Natural killer cell (primary cell): Measurements from ENCODE around the gene HSDL2. TPM values are rescaled to one million over a fixed set of nuclear protein-coding genes. Genes with fewer than 3 reads are reported as not detected.

Experiments
- ATAC-seq, 3 donors: fragments of 150-1000 bp in 2 of 3; fragments of 200-7000 bp in 1 of 3; cut with Tn5 transposase; 1 replicate in 1 of 3; 2 replicates in 2 of 3; pipeline ENCODE4 v1.10.0; 2021; ENCODE audit warnings: mild to moderate bottlenecking in 2 of 3, moderate library complexity in 2 of 3
- DNase-seq, 2 donors: peaks; one replicate each; pipeline versions ENCODE4 v3.0.0 to v3.0.0-alpha.2; 2013 to 2021; ENCODE audit warnings: mixed read lengths in 1 of 2
- H3K27ac ChIP-seq: one replicate; pipeline ENCODE4 v1.5.1; 2013; ENCODE audit warnings: mild to moderate bottlenecking, low read length
- H3K27me3 ChIP-seq: one replicate; pipeline ENCODE4 v1.6.1; 2013; ENCODE audit warnings: low read length; ENCODE audit not compliant: control insufficient read depth, insufficient read depth
- H3K36me3 ChIP-seq: one replicate; pipeline ENCODE4 v1.6.1; 2013; ENCODE audit warnings: low read length; ENCODE audit not compliant: control insufficient read depth, insufficient read depth
- H3K4me1 ChIP-seq: one replicate; pipeline ENCODE4 v1.6.1; 2013; ENCODE audit warnings: low read length; ENCODE audit not compliant: control insufficient read depth, insufficient read depth
- H3K4me3 ChIP-seq: one replicate; pipeline ENCODE4 v1.5.1; 2013; ENCODE audit warnings: low read length
- H3K9me3 ChIP-seq: one replicate; pipeline ENCODE4 v1.6.1; 2013; ENCODE audit warnings: low read length; ENCODE audit not compliant: control insufficient read depth, insufficient read depth
- H3K27ac Mint-ChIP-seq, 2 donors: one replicate each; pipeline ENCODE4 v1.8.0; 2022; ENCODE audit warnings: mild to moderate bottlenecking in 2 of 2, mixed read lengths in 2 of 2, moderate library complexity in 1 of 2
- H3K27me3 Mint-ChIP-seq, 2 donors: one replicate each; pipeline ENCODE4 v1.8.0; 2022; ENCODE audit warnings: low read depth in 2 of 2, mixed read lengths in 2 of 2
- H3K36me3 Mint-ChIP-seq: one replicate; pipeline ENCODE4 v1.8.0; 2022; ENCODE audit warnings: mixed read lengths
- H3K4me1 Mint-ChIP-seq, 2 donors: one replicate each; pipeline ENCODE4 v1.8.0; 2022; ENCODE audit warnings: mixed read lengths in 2 of 2
- H3K4me3 Mint-ChIP-seq: one replicate; pipeline ENCODE4 v1.8.0; 2022; ENCODE audit warnings: mild to moderate bottlenecking, moderate library complexity, mixed read lengths
- H3K9me3 Mint-ChIP-seq, 2 donors: one replicate each; pipeline ENCODE4 v1.8.0; 2022; ENCODE audit warnings: mixed read lengths in 2 of 2
- CTCF ChIP-seq: fragments of 200-600 bp; IDR thresholded peaks from one replicate; pipeline ENCODE4 v1.8.0; 2022; ENCODE audit warnings: antibody characterized with exemption
- WGBS: methylation state at CpG from one replicate; pipeline ENCODE4 v1.1.7; 2013; ENCODE audit warnings: missing lambda C conversion rate; ENCODE audit not compliant: insufficient coverage; 5-methylcytosine and 5-hydroxymethylcytosine counted together
- intact Hi-C: fragments of 100-400 bp; cut with micrococcal nuclease; formaldehyde crosslinking; loops from one replicate; pipeline ENCODE4 v1.14.2; 2022
- total RNA-seq, 4 donors: library from RNA; stranded (reverse); fragments of 120-200 nt in 1 of 4; gene quantifications; one replicate each; pipeline versions ENCODE4 v1.2.3 to v1.2.4, GENCODE V29; 2013 to 2022

Gene HSDL2
- total RNA-seq, 3 donors from 2014 or later (not counting 1 experiment from before 2014, with no cell fraction given): 7.9 to 18.3 (median 8.6) TPM

DNA sequence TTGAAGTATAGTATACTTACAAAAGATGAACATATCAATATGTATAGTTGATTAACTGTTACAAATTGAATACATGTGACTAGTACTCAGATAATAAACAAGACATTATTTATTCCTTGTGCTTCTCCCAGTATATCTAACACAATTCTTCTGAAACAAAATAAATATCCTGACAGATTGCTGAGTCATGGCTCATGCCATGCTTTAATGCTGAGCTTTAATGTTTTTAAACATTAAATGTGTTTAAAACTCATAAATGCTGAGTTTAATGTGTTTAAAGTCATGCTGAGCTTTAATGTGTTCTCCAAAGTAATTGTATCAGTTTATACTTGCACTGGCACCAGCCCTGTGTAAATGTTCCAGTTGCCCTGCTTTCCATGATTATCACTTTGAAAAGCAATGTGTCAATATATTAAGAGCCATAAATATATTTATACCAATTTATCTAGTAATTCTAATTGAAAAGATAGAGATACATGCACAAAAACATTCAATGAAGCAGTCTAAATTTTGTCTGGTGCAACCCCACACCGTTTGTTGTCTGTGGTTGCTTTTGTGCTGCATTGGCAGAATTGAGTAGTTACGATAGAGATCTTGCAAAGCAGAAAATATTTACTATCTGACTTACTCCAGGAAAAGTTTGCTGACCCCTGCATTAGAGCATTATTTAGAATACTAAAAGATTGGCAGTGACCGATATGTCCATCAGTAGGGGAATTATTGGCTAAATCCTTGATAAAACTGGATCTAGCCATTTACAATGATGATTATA is 122.5 kb downstream of the HSDL2 start:
- Histone ChIP-seq H3K27ac (no peak overlapping the region), H3K4me1 (no peaks in the 10 kb centered on the region), H3K36me3 (no peaks in the 10 kb centered on the region), H3K9me3 (no peaks in the 10 kb centered on the region), H3K27me3 (no peaks in the 10 kb centered on the region), H3K4me3 (no peak overlapping the region)
- ATAC-seq (no peak), DNase-seq (no peak)
- no peak overlapping the region for H3K4me3 Mint-ChIP-seq
- no peaks in the 10 kb centered on the region for H3K27me3 Mint-ChIP-seq
- no peaks in the 10 kb centered on the region for H3K36me3 Mint-ChIP-seq
- intact Hi-C loops: no loop called here
- H3K9me3 Mint-ChIP-seq: no peaks in the 10 kb centered on the region
- TF ChIP-seq CTCF: no peak
- H3K4me1 Mint-ChIP-seq: no peaks in the 10 kb centered on the region
- 74% methylated on average over 2 of the region's 3 CpGs for WGBS
- no peak overlapping the region for H3K27ac Mint-ChIP-seq

DNA sequence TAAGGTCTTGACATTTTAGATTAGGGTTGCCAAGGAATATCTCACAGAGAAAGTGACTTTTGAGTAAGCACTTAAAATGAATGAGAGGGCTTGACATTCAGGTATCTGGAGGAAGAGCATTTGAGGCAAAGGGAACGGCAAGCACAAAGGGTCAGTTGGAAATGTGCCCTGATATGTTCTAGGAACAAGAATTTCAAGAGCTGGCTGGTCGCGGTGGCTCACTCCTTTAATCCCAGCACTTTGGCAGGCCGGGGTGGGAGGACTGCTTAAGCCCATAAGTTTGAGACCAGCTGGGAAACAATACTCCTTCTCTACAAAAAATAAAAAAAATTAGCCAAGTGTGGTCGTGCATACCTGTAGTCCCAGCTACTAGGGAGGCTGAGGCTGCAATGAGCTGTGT is 123.3 kb downstream of the HSDL2 start:
- H3K4me1 ChIP-seq: no peaks in the 10 kb centered on the region
- H3K36me3 ChIP-seq: no peaks in the 10 kb centered on the region
- no peak overlapping the region for H3K27ac ChIP-seq
- H3K4me1 Mint-ChIP-seq: no peaks in the 10 kb centered on the region
- no peak for ATAC-seq
- no peaks in the 10 kb centered on the region for H3K9me3 Mint-ChIP-seq
- H3K9me3 ChIP-seq: no peaks in the 10 kb centered on the region
- WGBS: 97% methylated on average over 5 of the region's 5 CpGs
- intact Hi-C loops: no loop called here
- no peak overlapping the region for H3K4me3 Mint-ChIP-seq
- no peaks in the 10 kb centered on the region for H3K27me3 Mint-ChIP-seq
- DNase-seq: no peak
- no peaks in the 10 kb centered on the region for H3K36me3 Mint-ChIP-seq
- no peak for TF ChIP-seq CTCF
- H3K4me3 ChIP-seq: no peak overlapping the region
- H3K27me3 ChIP-seq: no peaks in the 10 kb centered on the region
- H3K27ac Mint-ChIP-seq: no peak overlapping the region

GRCh38 chr9:112505086-112505485 is 125.2 kb downstream of the HSDL2 start:
- 92% methylated on average over 4 of the region's 4 CpGs for WGBS
- intact Hi-C loops: no loop called here
- ATAC-seq (no peak), DNase-seq (no peak)
- Histone ChIP-seq H3K36me3 (no peaks in the 10 kb centered on the region), H3K4me1 (no peaks in the 10 kb centered on the region), H3K4me3 (no peak overlapping the region), H3K27me3 (no peaks in the 10 kb centered on the region), H3K9me3 (no peaks in the 10 kb centered on the region), H3K27ac (no peak overlapping the region)
- Mint-ChIP-seq H3K27me3 (no peaks in the 10 kb centered on the region), H3K4me1 (no peaks in the 10 kb centered on the region), H3K36me3 (no peaks in the 10 kb centered on the region), H3K9me3 (no peaks in the 10 kb centered on the region), H3K4me3 (no peak overlapping the region), H3K27ac (no peak overlapping the region)
- TF ChIP-seq CTCF: no peak

GRCh38 chr9:112505607-112506006 is 125.7 kb downstream of the HSDL2 start:
- no peaks in the 10 kb centered on the region for H3K36me3 ChIP-seq
- Mint-ChIP-seq H3K4me1 (no peaks in the 10 kb centered on the region), H3K4me3 (no peak overlapping the region), H3K27ac (no peak overlapping the region), H3K27me3 (no peaks in the 10 kb centered on the region), H3K9me3 (no peaks in the 10 kb centered on the region), H3K36me3 (no peaks in the 10 kb centered on the region)
- WGBS: 95% methylated on average over 4 of the region's 4 CpGs
- intact Hi-C loops: no loop called here
- DNase-seq: no peak
- H3K27ac ChIP-seq: no peak overlapping the region
- no peak for TF ChIP-seq CTCF
- H3K4me1 ChIP-seq: no peaks in the 10 kb centered on the region
- no peaks in the 10 kb centered on the region for H3K9me3 ChIP-seq
- H3K4me3 ChIP-seq: no peak overlapping the region
- ATAC-seq: no peak
- no peaks in the 10 kb centered on the region for H3K27me3 ChIP-seq
